SK-N-SH (cell line): ENCODE measurements around the gene DOCK4. TPM values are rescaled to one million over a fixed set of nuclear protein-coding genes. Genes with fewer than 3 reads are reported as not detected.

Experiments
- CTCF ChIA-PET: fragments of 300-600, 350-600 bp; formaldehyde crosslinking; extraction: SDS; loops from one replicate; lab custom pipeline; 2021; lab: Yijun Ruan, JAX
- POLR2A ChIA-PET: fragments of 350-600 bp; sonication (Branson Sonifier 250); formaldehyde crosslinking; extraction: SDS; loops from one replicate; lab custom pipeline; 2020; ENCODE audit warnings: antibody characterized with exemption, inconsistent platforms; lab: Yijun Ruan, JAX
- DNase-seq: peaks from one replicate; pipeline ENCODE4 v3.0.0; 2012
- H2AFZ ChIP-seq: fragments of 200-600 bp; sonication (generic); 2 replicates; pipeline ENCODE4 v1.8.1; 2016; ENCODE audit warnings: antibody characterized with exemption, mild to moderate bottlenecking, low read depth
- H3F3A ChIP-seq: fragments of 200-600 bp; sonication (generic); replicated peaks from 2 replicates; pipeline ENCODE3; 2016; ENCODE audit warnings: antibody characterized with exemption, mild to moderate bottlenecking; ENCODE audit not compliant: insufficient read depth
- H3K27ac ChIP-seq, 2 experiments: fragments of 200-500 bp in 1 of 2; fragments of 200-600 bp in 1 of 2; sonication (Bioruptor generic) in 1 of 2; sonication (generic), shearing (Covaris generic) in 1 of 2; 2 replicates each; pipeline versions ENCODE4 v1.5.1 to v1.6.1; 2014 to 2016; ENCODE audit warnings: low read depth in 2 of 2, inconsistent platforms in 1 of 2, low read length in 1 of 2, mild to moderate bottlenecking in 1 of 2, mixed read lengths in 1 of 2
- H3K27me3 ChIP-seq: fragments of 200-600 bp; sonication (generic), shearing (Covaris generic); 2 replicates; pipeline ENCODE4 v1.6.1; 2016; ENCODE audit warnings: mixed run types; ENCODE audit not compliant: insufficient read depth
- H3K36me3 ChIP-seq, 2 experiments: fragments of 200-500 bp in 1 of 2; fragments of 200-600 bp in 1 of 2; sonication (Bioruptor generic) in 1 of 2; sonication (generic) in 1 of 2; replicated peaks in 1 of 2; 2 replicates each; pipeline versions ENCODE3 to v1.5.1; 2014 to 2016; ENCODE audit warnings: low read length in 1 of 2, mild to moderate bottlenecking in 1 of 2; ENCODE audit not compliant: insufficient read depth in 2 of 2, control insufficient read depth in 1 of 2
- H3K4me1 ChIP-seq, 2 experiments: fragments of 200-500 bp in 1 of 2; fragments of 200-600 bp in 1 of 2; sonication (Bioruptor generic) in 1 of 2; sonication (generic), shearing (Covaris generic) in 1 of 2; 2 replicates each; pipeline versions ENCODE4 v1.5.1 to v1.6.1; 2014 to 2016; ENCODE audit warnings: low read depth in 1 of 2, low read length in 1 of 2, mixed run types in 1 of 2; ENCODE audit not compliant: insufficient read depth in 2 of 2, control insufficient read depth in 1 of 2
- H3K4me2 ChIP-seq: fragments of 200-600 bp; sonication (generic), shearing (Covaris generic); 2 replicates; pipeline ENCODE4 v1.6.1; 2017; ENCODE audit warnings: mixed run types
- H3K4me3 ChIP-seq, 2 experiments: fragments of 200-500 bp in 1 of 2; fragments of 200-600 bp in 1 of 2; sonication (Bioruptor generic) in 1 of 2; sonication (generic), shearing (Covaris generic) in 1 of 2; 2 replicates each; pipeline versions ENCODE4 v1.5.1 to v1.8.1; 2014 to 2016; ENCODE audit warnings: low read depth in 2 of 2, inconsistent platforms in 1 of 2, low read length in 1 of 2, mild to moderate bottlenecking in 1 of 2, mixed read lengths in 1 of 2, moderate library complexity in 1 of 2
- H3K79me2 ChIP-seq: fragments of 200-600 bp; sonication (generic); 2 replicates; pipeline ENCODE4 v1.8.1; 2017; ENCODE audit warnings: mild to moderate bottlenecking; ENCODE audit not compliant: insufficient read depth
- H3K9ac ChIP-seq: fragments of 200-600 bp; sonication (generic); 2 replicates; pipeline ENCODE4 v1.6.1; 2017; ENCODE audit warnings: mixed run types
- H3K9me2 ChIP-seq: fragments of 200-600 bp; sonication (generic); 2 replicates; pipeline ENCODE4 v1.6.1; 2017; ENCODE audit warnings: mixed run types
- H3K9me3 ChIP-seq: fragments of 200-600 bp; sonication (generic); 2 replicates; pipeline ENCODE4 v1.6.1; 2017; ENCODE audit warnings: mixed run types, mild to moderate bottlenecking, moderate library complexity
- H4K20me1 ChIP-seq: fragments of 200-600 bp; sonication (generic); 2 replicates; pipeline ENCODE4 v1.6.1; 2017; ENCODE audit warnings: mild to moderate bottlenecking, mixed run types; ENCODE audit not compliant: insufficient read depth
- CTCF ChIP-seq: fragments of 200-600 bp; sonication (generic); IDR thresholded peaks from 2 replicates; pipeline ENCODE4 v1.6.1; 2017; ENCODE audit warnings: antibody characterized with exemption, mild to moderate bottlenecking, moderate library complexity
- ELF1 ChIP-seq: IDR thresholded peaks from 2 replicates; pipeline ENCODE4 v1.4.0; 2012
- EP300 ChIP-seq, 2 experiments: IDR thresholded peaks; 2 replicates each; pipeline versions ENCODE4 v1.4.0 to v1.6.1; 2012; ENCODE audit warnings: borderline replicate concordance in 1 of 2, low read depth in 1 of 2, low read length in 1 of 2
- EZH2phosphoT487 ChIP-seq: fragments of 200-600 bp; sonication (generic); IDR thresholded peaks from 2 replicates; pipeline ENCODE4 v1.6.1; 2017; ENCODE audit warnings: low read depth, mixed run types, mild to moderate bottlenecking, antibody characterized with exemption, moderate library complexity, borderline replicate concordance
- FOXJ3 ChIP-seq: sonication (generic); formaldehyde crosslinking; IDR thresholded peaks from 2 replicates; pipeline ENCODE4 v1.5.1; 2020; ENCODE audit warnings: mild to moderate bottlenecking, missing genetic modification reagents
- GABPA ChIP-seq: IDR thresholded peaks from 2 replicates; pipeline ENCODE4 v1.4.0; 2012; ENCODE audit warnings: low read depth, mild to moderate bottlenecking
- JUND ChIP-seq: IDR thresholded peaks from 2 replicates; pipeline ENCODE4 v1.4.0; 2012
- MAX ChIP-seq: IDR thresholded peaks from 2 replicates; pipeline ENCODE4 v1.4.0; 2012; ENCODE audit warnings: low read depth
- MEF2A ChIP-seq: IDR thresholded peaks from 2 replicates; pipeline ENCODE4 v1.4.0; 2012; ENCODE audit warnings: low read depth, borderline replicate concordance
- MXI1 ChIP-seq: IDR thresholded peaks from 2 replicates; pipeline ENCODE4 v1.6.1; 2012; ENCODE audit warnings: mild to moderate bottlenecking, low read depth, low read length, improper control_type of control experiment
- NFIC ChIP-seq: IDR thresholded peaks from 2 replicates; pipeline ENCODE4 v1.4.0; 2012; ENCODE audit warnings: borderline replicate concordance
- NRF1 ChIP-seq: IDR thresholded peaks from 2 replicates; pipeline ENCODE4 v1.6.1; 2012; ENCODE audit warnings: low read depth, mild to moderate bottlenecking, low read length
- PBX3 ChIP-seq: IDR thresholded peaks from 2 replicates; pipeline ENCODE4; 2012
- RCOR1 ChIP-seq: fragments of 150-350 bp; IDR thresholded peaks from 2 replicates; pipeline ENCODE4 v1.6.1; 2017; ENCODE audit warnings: antibody characterized with exemption, low read length
- RFX5 ChIP-seq: IDR thresholded peaks from 2 replicates; pipeline ENCODE4 v1.6.1; 2012; ENCODE audit warnings: mild to moderate bottlenecking, improper control_type of control experiment, low read length
- TCF12 ChIP-seq: IDR thresholded peaks from 2 replicates; pipeline ENCODE4 v1.4.0; 2012
- ZBTB33 ChIP-seq: IDR thresholded peaks from 2 replicates; pipeline ENCODE4 v1.4.0; 2012; ENCODE audit warnings: low read depth, borderline replicate concordance
- WGBS: methylation state at CpG from one replicate; pipeline ENCODE4 v1.1.6; 2017; ENCODE audit warnings: low lambda C conversion rate; 5-methylcytosine and 5-hydroxymethylcytosine counted together
- polyA plus RNA-seq, 3 experiments: library from polyadenylated mRNA; depleted of rRNA; stranded (reverse); fragments of >200 nt; gene quantifications; 2 replicates each; pipeline ENCODE4 v1.2.3, GENCODE V29; 2012
- TF ChIP-seq, protein P1 (sequence below): IDR thresholded peaks from 2 replicates; pipeline ENCODE4 v1.4.0; 2012; ENCODE audit warnings: low read depth, borderline replicate concordance

Gene DOCK4
- polyA plus RNA-seq, 1 of the 3 experiments (the other 2 are of a cell fraction): 8.5 TPM

DNA sequence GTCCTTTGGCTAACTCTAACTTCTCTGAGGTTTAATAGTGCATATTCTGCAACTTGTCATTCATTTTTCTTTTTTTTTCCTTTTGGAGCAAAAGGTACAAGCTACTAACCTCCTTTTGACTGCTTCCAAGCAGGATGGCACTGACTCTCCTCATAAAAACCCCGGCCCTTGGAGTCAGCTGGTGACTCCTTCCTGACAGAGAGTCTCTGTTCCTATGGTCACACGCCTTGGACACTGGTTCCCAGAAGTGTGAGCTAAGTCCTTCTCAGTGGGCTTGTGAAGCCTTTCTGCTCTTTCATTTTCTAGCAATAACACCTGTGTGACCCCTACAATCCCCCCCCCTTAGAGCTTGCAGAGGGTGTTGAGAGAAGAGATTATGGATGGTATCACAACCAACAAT is 21.7 kb downstream of the DOCK4 start:
- no peaks in the 10 kb centered on the region for H3F3A ChIP-seq
- no peak overlapping the region for H2AFZ ChIP-seq
- H3K4me3 ChIP-seq: no peak overlapping the region
- H3K9me3 ChIP-seq: no peaks in the 10 kb centered on the region
- H3K4me2 ChIP-seq: no peak overlapping the region
- no peak overlapping the region for H3K9ac ChIP-seq
- WGBS: 91% methylated on average over 2 of the region's 2 CpGs
- TF ChIP-seq NFIC (no peak), ZBTB33 (no peak), JUND (no peak), PBX3 (no peak), ELF1 (no peak), RFX5 (no peak), MXI1 (no peak), CTCF (no peak), TCF12 (no peak), RCOR1 (no peak), EP300 (IDR thresholded peaks at IDR 0.05; ENCODE audit: borderline replicate concordance in 1 of 2, low read depth in 1 of 2, low read length in 1 of 2) (no peak), NRF1 (no peak)
- ChIA-PET POLR2A (no interaction called here), CTCF (no interaction called here)
- no peak overlapping the region for H3K27ac ChIP-seq
- H3K79me2 ChIP-seq: no peaks in the 10 kb centered on the region
- no peaks in the 10 kb centered on the region for H4K20me1 ChIP-seq
- H3K9me2 ChIP-seq: no peaks in the 10 kb centered on the region
- no peaks in the 10 kb centered on the region for H3K27me3 ChIP-seq
- no peak for DNase-seq
- no peaks in the 10 kb centered on the region for H3K36me3 ChIP-seq
- peaks cover 0 to 27% of the 10 kb centered on the region in 2 experiments; a peak in 2 of 4 replicates for H3K4me1 ChIP-seq

DNA sequence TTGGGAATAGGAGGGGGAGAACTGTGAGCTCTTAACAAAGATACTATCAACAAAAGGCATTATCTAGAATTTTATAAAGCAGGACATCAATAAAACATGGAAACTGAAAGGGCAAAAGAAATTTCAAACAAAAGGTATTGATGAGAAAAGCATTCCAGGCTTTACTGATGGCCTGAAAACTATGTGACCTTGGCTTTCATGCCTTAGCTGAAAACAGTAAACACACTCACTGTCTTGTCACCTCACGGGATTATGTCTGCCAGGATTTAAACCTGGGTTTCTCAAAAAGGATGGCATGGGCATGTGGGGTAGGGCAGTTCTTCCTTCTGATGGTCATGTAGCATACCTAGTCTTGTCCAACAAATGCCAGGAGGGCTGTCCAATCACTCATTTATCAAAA is 22.9 kb downstream of the DOCK4 start:
- no peaks in the 10 kb centered on the region for H3K9me3 ChIP-seq
- TF ChIP-seq NRF1 (no peak), MEF2A (no peak), RFX5 (no peak), FOXJ3 (CRISPR knock-in tag) (no peak), PBX3 (no peak), EZH2phosphoT487 (no peak), MXI1 (no peak), GABPA (no peak), CTCF (no peak), MAX (no peak)
- TF ChIP-seq, protein P1, sequence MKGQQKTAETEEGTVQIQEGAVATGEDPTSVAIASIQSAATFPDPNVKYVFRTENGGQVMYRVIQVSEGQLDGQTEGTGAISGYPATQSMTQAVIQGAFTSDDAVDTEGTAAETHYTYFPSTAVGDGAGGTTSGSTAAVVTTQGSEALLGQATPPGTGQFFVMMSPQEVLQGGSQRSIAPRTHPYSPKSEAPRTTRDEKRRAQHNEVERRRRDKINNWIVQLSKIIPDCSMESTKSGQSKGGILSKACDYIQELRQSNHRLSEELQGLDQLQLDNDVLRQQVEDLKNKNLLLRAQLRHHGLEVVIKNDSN: no peak
- H3K9ac ChIP-seq: no peak overlapping the region
- H3K4me2 ChIP-seq: no peak overlapping the region
- DNase-seq: no peak
- H3K36me3 ChIP-seq: no peaks in the 10 kb centered on the region
- no peaks in the 10 kb centered on the region for H3K9me2 ChIP-seq
- H3K4me1 ChIP-seq: peaks cover 0 to 23% of the 10 kb centered on the region in 2 experiments; a peak in 2 of 4 replicates
- H2AFZ ChIP-seq: no peak overlapping the region
- H3K27me3 ChIP-seq: no peaks in the 10 kb centered on the region
- H4K20me1 ChIP-seq: no peaks in the 10 kb centered on the region
- no peaks in the 10 kb centered on the region for H3K79me2 ChIP-seq
- CTCF ChIA-PET: interaction anchor here (1.0 to 1.8 kb wide), 3 partner anchors 10 to 47 kb away, joined by 3 to 7 read pairs (median 6); no protein-coding TSS in a partner anchor
- H3F3A ChIP-seq: no peaks in the 10 kb centered on the region
- 100% methylated on average over 1 of the region's 1 CpG for WGBS
- POLR2A ChIA-PET: no interaction called here
- no peak overlapping the region for H3K27ac ChIP-seq
- H3K4me3 ChIP-seq: no peak overlapping the region
